ENCODE results near the gene SLC16A12. TPM values are rescaled to one million over a fixed set of nuclear protein-coding genes. Genes with fewer than 3 reads are reported as not detected.
"Not testable (repeated sequence)": the region's sequence is repeated elsewhere in the genome, so short reads cannot be mapped to it uniquely, and the experiment has no call there.

SLC16A12 gene
- total and polyA plus RNA-seq, 12 donors, result 1.8 to 3.6 (median 2.7) TPM

- Histone ChIP-seq H3K27ac (peak overlapping the region; percentile 55 to 97 (median 88)), H3K4me1 (peaks cover 0 to 69% (median 49%) of the 10 kb centered on the region in 9 donors), H3K9me3 (peaks cover 0 to 4% (median 0%) of the 10 kb centered on the region in 11 donors), H3K4me3 (peak overlapping the region; percentile 19 to 78 (median 62)), H3K36me3 (peaks cover 0 to 15% (median 0%) of the 10 kb centered on the region in 9 donors), H3K27me3 (no peaks in the 10 kb centered on the region)
- ATAC-seq (peak; percentile 49 to 67 (median 60)), DNase-seq (no peak)
- 3 to 4% methylated on average over 2 of the region's 2 CpGs for WGBS, 2 donors
- intact Hi-C loops (cut with DNase I), result loop anchor here in 2 of 10 donors (2.0 to 5.0 kb wide), 2 partner anchors 22 to 136 kb away; partner anchors contain the start of gene IFIT5 (in 1 of the 2)
- no peak for TF ChIP-seq CTCF (IDR thresholded peaks at IDR 0.05)
These were observed 142.4 kb downstream of the SLC16A12 start for GRCh38 chr10:89392974-89393373.

GRCh38 chr10:89391907-89392756, 143.3 kb downstream of the SLC16A12 start, which contains the start of gene IFIT1:
Gene IFIT1, plus strand, starts transcription at chr10:89392623. Its CDS starts 90 bp downstream, at chr10:89392713.
- ATAC-seq, result peak; percentile 92 to 97 (median 96)
- peaks cover 0 to 15% (median 0%) of the 10 kb centered on the region in 9 donors for H3K36me3 ChIP-seq
- no peak for TF ChIP-seq CTCF (IDR thresholded peaks at IDR 0.05)
- DNase-seq, result peak in 1 of 2 donors; percentile 86
- peaks cover 0 to 4% (median 0%) of the 10 kb centered on the region in 11 donors for H3K9me3 ChIP-seq
- 0 to 3% methylated on average over 8 of the region's 8 CpGs for WGBS, 2 donors
- intact Hi-C loops (cut with DNase I), result loop anchor here in 2 of 10 donors (2.0 to 5.0 kb wide), 2 partner anchors 23 to 135 kb away; partner anchors contain the start of gene IFIT5 (in 1 of the 2)
- H3K27me3 ChIP-seq, result no peaks in the 10 kb centered on the region
- peaks cover 0 to 61% (median 42%) of the 10 kb centered on the region in 9 donors for H3K4me1 ChIP-seq
- H3K27ac ChIP-seq, result peak within 1 kb of the TSS; percentile 55 to 97 (median 88)
- H3K4me3 ChIP-seq, result peak within 1 kb of the TSS; percentile 19 to 78 (median 62)

- Histone ChIP-seq H3K36me3 (peaks cover 0 to 11% (median 0%) of the 10 kb centered on the region in 9 donors), H3K4me1 (peaks cover 0 to 52% (median 42%) of the 10 kb centered on the region in 9 donors), H3K27ac (peak overlapping the region in 8 of 10 donors; percentile 83 to 97 (median 88))
- H3K9me3 ChIP-seq, DNase-seq, H3K27me3 ChIP-seq, ATAC-seq, H3K4me3 ChIP-seq: not testable (repeated sequence)
- intact Hi-C loops (cut with DNase I), result loop anchor here in 1 of 10 donors (5.0 kb wide), 1 partner anchor 134 kb away; no protein-coding TSS in a partner anchor
- WGBS, 2 donors, result 95% methylated on average over 4 of the region's 4 CpGs
These were observed 144.2 kb downstream of the SLC16A12 start for GRCh38 chr10:89391226-89391576.

- ATAC-seq, result no peak
- H3K27me3 ChIP-seq, result no peaks in the 10 kb centered on the region
- no peak overlapping the region for H3K4me3 ChIP-seq
- TF ChIP-seq CTCF (IDR thresholded peaks at IDR 0.05), result no peak
- peak in 1 of 2 donors; percentile 35 for DNase-seq
- peaks cover 0 to 48% (median 44%) of the 10 kb centered on the region in 9 donors for H3K4me1 ChIP-seq
- peaks cover 0 to 1% (median 0%) of the 10 kb centered on the region in 11 donors for H3K9me3 ChIP-seq
- WGBS, 2 donors, result 76 to 77% methylated on average over 5 of the region's 5 CpGs
- peaks cover 0 to 5% (median 0%) of the 10 kb centered on the region in 9 donors for H3K36me3 ChIP-seq
- H3K27ac ChIP-seq, result peak overlapping the region in 7 of 10 donors; percentile 83 to 97 (median 88)
- intact Hi-C loops (cut with DNase I), result loop anchor here in 1 of 10 donors (5.0 kb wide), 1 partner anchor 133 kb away; no protein-coding TSS in a partner anchor
These were observed 144.7 kb downstream of the SLC16A12 start for GRCh38 chr10:89390476-89391225.
